ENCODE results near the gene CLCN5. TPM values are rescaled to one million over a fixed set of nuclear protein-coding genes. Genes with fewer than 3 reads are reported as not detected.

Gene CLCN5
- total RNA-seq, 4 donors from 2014 or later: 3.7 to 8.2 (median 5.5) TPM

DNA sequence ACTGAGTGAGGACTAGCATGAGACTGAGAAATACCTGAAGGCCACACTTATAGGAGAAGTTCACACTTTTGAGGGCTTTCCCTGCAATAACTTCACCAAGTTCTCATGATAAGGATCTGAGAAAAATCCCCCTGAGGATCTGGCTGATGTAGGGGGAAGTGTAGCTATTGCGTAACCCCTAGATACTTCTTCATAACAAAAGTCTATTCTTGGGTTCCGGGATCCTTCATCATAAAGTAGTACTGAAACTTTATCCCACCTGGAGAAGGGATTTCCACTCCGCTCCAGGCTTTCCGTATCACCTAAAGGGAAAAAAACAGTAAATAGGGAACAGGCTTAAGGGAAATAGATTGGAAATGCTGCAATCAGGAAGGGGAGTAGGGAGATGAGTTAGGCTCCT is 29.9 kb upstream of the CLCN5 start:
- Histone ChIP-seq H3K36me3 (no peaks in the 10 kb centered on the region), H3K4me1 (no peaks in the 10 kb centered on the region), H3K27me3 (no peaks in the 10 kb centered on the region), H3K9me3 (no peaks in the 10 kb centered on the region), H3K27ac (no peak overlapping the region), H3K4me3 (no peak overlapping the region)
- 88% methylated on average over 4 of the region's 4 CpGs; no CpG with 5 or more reads in 1 of the 2 donors for WGBS, 2 donors (ENCODE audit: low coverage in 1 of 2)
- intact Hi-C loops (cut with DNase I; ENCODE audit: low total_unique reads): no loop called here
- in situ Hi-C loops (cut with MboI; ENCODE audit: low pct_ligation_motif_present in 1 of 4, low pct_unique_long_range_greater_than_20kb in 1 of 4, low sequenced_read_pairs in 3 of 4): no loop called here
- TF ChIP-seq POLR2A (IDR thresholded peaks at IDR 0.05): no peak
- TF ChIP-seq POLR2AphosphoS5 (IDR thresholded peaks at IDR 0.05): no peak
- no peak for TF ChIP-seq CTCF (IDR thresholded peaks at IDR 0.05)
- no peak for DNase-seq

GRCh38 chrX:49896951-49897350 is 25.4 kb upstream of the CLCN5 start:
- Histone ChIP-seq H3K9me3 (no peaks in the 10 kb centered on the region), H3K4me3 (no peak overlapping the region)

GRCh38 chrX:49901048-49901447 is 21.3 kb upstream of the CLCN5 start:
- Histone ChIP-seq H3K4me3 (no peak overlapping the region), H3K27ac (no peak overlapping the region), H3K4me1 (no peaks in the 10 kb centered on the region), H3K36me3 (no peaks in the 10 kb centered on the region), H3K27me3 (no peaks in the 10 kb centered on the region), H3K9me3 (no peaks in the 10 kb centered on the region)
- DNase-seq: no peak
- no peak for TF ChIP-seq POLR2AphosphoS5 (IDR thresholded peaks at IDR 0.05)
- intact Hi-C loops (cut with DNase I; ENCODE audit: low total_unique reads): no loop called here
- in situ Hi-C loops (cut with MboI; ENCODE audit: low pct_ligation_motif_present in 1 of 4, low pct_unique_long_range_greater_than_20kb in 1 of 4, low sequenced_read_pairs in 3 of 4): loop anchor here in 2 of 4 donors (25.0 kb wide), 2 partner anchors 186 to 686 kb away; no protein-coding TSS in a partner anchor

More at GRCh38 chrX:49896951-49897350, 25.4 kb upstream of the CLCN5 start:
- Histone ChIP-seq H3K36me3 (no peaks in the 10 kb centered on the region), H3K4me1 (no peaks in the 10 kb centered on the region), H3K27ac (no peak overlapping the region), H3K27me3 (no peaks in the 10 kb centered on the region)
- in situ Hi-C loops (cut with MboI; ENCODE audit: low pct_ligation_motif_present in 1 of 4, low pct_unique_long_range_greater_than_20kb in 1 of 4, low sequenced_read_pairs in 3 of 4) (no loop called here), intact Hi-C loops (cut with DNase I; ENCODE audit: low total_unique reads) (no loop called here)
- no peak for TF ChIP-seq EP300 (IDR thresholded peaks at IDR 0.05; ENCODE audit: low read depth)
- 75% methylated on average over 4 of the region's 4 CpGs; no CpG with 5 or more reads in 1 of the 2 donors for WGBS, 2 donors (ENCODE audit: low coverage in 1 of 2)
- no peak for DNase-seq

DNA sequence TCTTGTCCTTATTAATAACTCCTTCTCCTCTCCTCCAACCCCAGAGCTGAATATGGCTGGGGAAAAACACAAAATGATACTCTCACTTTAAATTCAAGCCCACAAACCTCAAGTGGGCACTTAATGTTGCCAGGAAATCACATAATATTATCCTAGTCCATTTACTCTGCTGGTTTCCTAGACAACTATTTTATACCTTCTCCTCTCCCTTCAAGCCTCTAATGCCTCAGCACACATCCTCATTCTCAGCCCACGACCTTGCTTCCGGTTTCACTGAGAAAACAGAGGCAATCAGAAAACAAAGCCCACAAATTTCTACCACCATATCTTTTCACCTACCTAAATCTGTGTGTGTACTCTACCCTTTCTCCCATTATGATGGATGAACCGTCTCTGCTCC is 12.1 kb upstream of the CLCN5 start:
- H3K4me1 ChIP-seq: no peaks in the 10 kb centered on the region
- no peak for TF ChIP-seq POLR2A (IDR thresholded peaks at IDR 0.05)
- TF ChIP-seq POLR2AphosphoS5 (IDR thresholded peaks at IDR 0.05): no peak
- TF ChIP-seq EP300 (IDR thresholded peaks at IDR 0.05; ENCODE audit: low read depth): no peak
- TF ChIP-seq CTCF (IDR thresholded peaks at IDR 0.05): no peak
- DNase-seq: no peak
- H3K27me3 ChIP-seq: no peaks in the 10 kb centered on the region
- H3K27ac ChIP-seq: no peak overlapping the region
- WGBS, 2 donors (ENCODE audit: low coverage in 1 of 2): 35% methylated on average over 3 of the region's 3 CpGs; no CpG with 5 or more reads in 1 of the 2 donors
- no peak overlapping the region for H3K4me3 ChIP-seq
- in situ Hi-C loops (cut with MboI; ENCODE audit: low pct_ligation_motif_present in 1 of 4, low pct_unique_long_range_greater_than_20kb in 1 of 4, low sequenced_read_pairs in 3 of 4): loop anchor here in 2 of 4 donors (10.0 to 25.0 kb wide), 3 partner anchors 177 to 677 kb away; no protein-coding TSS in a partner anchor
- no peaks in the 10 kb centered on the region for H3K36me3 ChIP-seq
- no peaks in the 10 kb centered on the region for H3K9me3 ChIP-seq
- intact Hi-C loops (cut with DNase I; ENCODE audit: low total_unique reads): no loop called here

DNA sequence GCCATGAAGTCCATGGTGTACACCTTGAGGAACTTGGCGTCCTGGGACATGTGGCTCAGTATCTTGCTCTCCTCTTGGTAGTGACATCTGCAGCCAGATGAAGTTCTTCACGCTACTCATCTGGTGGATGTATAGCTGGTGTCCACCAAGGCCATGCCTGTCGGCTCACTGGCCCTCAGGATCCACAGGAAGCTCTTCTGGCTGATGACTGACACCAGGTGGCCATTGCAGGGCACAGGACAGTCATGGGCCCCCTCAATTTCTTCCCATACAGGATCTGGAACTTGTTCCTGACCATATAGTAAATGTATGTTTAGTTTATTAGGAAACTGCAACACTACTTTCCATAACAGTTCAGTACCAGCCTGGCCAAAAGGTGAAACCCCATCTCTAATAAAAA is 10.3 kb upstream of the CLCN5 start:
- in situ Hi-C loops (cut with MboI; ENCODE audit: low pct_ligation_motif_present in 1 of 4, low pct_unique_long_range_greater_than_20kb in 1 of 4, low sequenced_read_pairs in 3 of 4): loop anchor here in 2 of 4 donors (10.0 to 25.0 kb wide), 3 partner anchors 175 to 675 kb away; no protein-coding TSS in a partner anchor
- TF ChIP-seq POLR2AphosphoS5 (IDR thresholded peaks at IDR 0.05) (no peak), POLR2A (IDR thresholded peaks at IDR 0.05) (no peak), CTCF (IDR thresholded peaks at IDR 0.05) (no peak), EP300 (IDR thresholded peaks at IDR 0.05; ENCODE audit: low read depth) (no peak)
- Histone ChIP-seq H3K27me3 (no peaks in the 10 kb centered on the region), H3K9me3 (no peaks in the 10 kb centered on the region), H3K36me3 (no peaks in the 10 kb centered on the region), H3K4me1 (no peaks in the 10 kb centered on the region), H3K27ac (no peak overlapping the region), H3K4me3 (no peak overlapping the region)
- intact Hi-C loops (cut with DNase I; ENCODE audit: low total_unique reads): no loop called here
- DNase-seq: no peak
- 67% methylated on average over 3 of the region's 3 CpGs; no CpG with 5 or more reads in 1 of the 2 donors for WGBS, 2 donors (ENCODE audit: low coverage in 1 of 2)
